Neural progenitor cell (in vitro differentiated cells): ENCODE results near the gene GANAB. TPM values are rescaled to one million over a fixed set of nuclear protein-coding genes. Genes with fewer than 3 reads are reported as not detected.
"Not testable (repeated sequence)": the region's sequence is repeated elsewhere in the genome, so short reads cannot be mapped to it uniquely, and the experiment has no call there.

Source experiments
- DNase-seq: peaks from one replicate; pipeline ENCODE4 v3.0.0-alpha.2; 2016; ENCODE audit warnings: low spot score
- H2AFZ ChIP-seq: fragments of 200-600 bp; sonication (generic); replicated peaks from 2 replicates; pipeline ENCODE4 v1.6.1; 2016; ENCODE audit warnings: antibody characterized with exemption
- H3F3A ChIP-seq: fragments of 200-600 bp; sonication (generic); 2 replicates; pipeline ENCODE4 v1.6.1; 2016; ENCODE audit warnings: antibody characterized with exemption, low read depth
- H3K27ac ChIP-seq: fragments of 200-600 bp; sonication (generic); 2 replicates; pipeline ENCODE4 v1.5.1; 2016; ENCODE audit warnings: mild to moderate bottlenecking
- H3K27me3 ChIP-seq: fragments of 200-600 bp; sonication (generic); 2 replicates; pipeline ENCODE4 v1.6.1; 2016; ENCODE audit warnings: mild to moderate bottlenecking, moderate library complexity
- H3K36me3 ChIP-seq: fragments of 200-600 bp; sonication (generic); 2 replicates; pipeline ENCODE4 v1.5.1; 2016
- H3K4me1 ChIP-seq: fragments of 200-600 bp; sonication (generic); 2 replicates; pipeline ENCODE4 v1.6.1; 2016; ENCODE audit warnings: mixed run types
- H3K4me2 ChIP-seq: fragments of 200-600 bp; sonication (generic); 2 replicates; pipeline ENCODE4 v1.6.1; 2016
- H3K4me3 ChIP-seq: fragments of 200-600 bp; sonication (generic); 2 replicates; pipeline ENCODE4 v1.5.1; 2016
- H3K79me2 ChIP-seq: fragments of 200-600 bp; sonication (generic); 2 replicates; pipeline ENCODE4 v1.6.1; 2016; ENCODE audit warnings: low read depth
- H3K9ac ChIP-seq: fragments of 200-600 bp; sonication (generic); 2 replicates; pipeline ENCODE4 v1.6.1; 2016
- H3K9me3 ChIP-seq: fragments of 200-600 bp; sonication (generic); 2 replicates; pipeline ENCODE4 v1.5.1; 2016; ENCODE audit warnings: low read depth
- H4K20me1 ChIP-seq: fragments of 200-600 bp; sonication (generic); 2 replicates; pipeline ENCODE4 v1.6.1; 2016; ENCODE audit warnings: low read depth
- H3K27ac Mint-ChIP-seq: 3 replicates; pipeline ENCODE4 v1.8.0; 2021; ENCODE audit warnings: mixed read lengths
- H3K27me3 Mint-ChIP-seq: 2 replicates; pipeline ENCODE4 v1.8.0; 2022; ENCODE audit warnings: low read depth, mild to moderate bottlenecking, inconsistent platforms, moderate library complexity, mixed read lengths; ENCODE audit not compliant: insufficient read depth
- H3K36me3 Mint-ChIP-seq: 3 replicates; pipeline ENCODE4 v1.8.0; 2021; ENCODE audit warnings: mixed read lengths
- H3K4me1 Mint-ChIP-seq: 3 replicates; pipeline ENCODE4 v1.8.0; 2021; ENCODE audit warnings: mixed read lengths
- H3K4me3 Mint-ChIP-seq: 3 replicates; pipeline ENCODE4 v1.8.0; 2021; ENCODE audit warnings: mild to moderate bottlenecking, moderate library complexity, mixed read lengths
- H3K9me3 Mint-ChIP-seq: 3 replicates; pipeline ENCODE4 v1.8.0; 2020; ENCODE audit warnings: mixed read lengths
- EZH2 ChIP-seq: fragments of 200-600 bp; sonication (generic); IDR thresholded peaks from 2 replicates; pipeline ENCODE4 v1.6.1; 2017; ENCODE audit warnings: antibody characterized with exemption, mild to moderate bottlenecking, moderate library complexity
- EZH2phosphoT487 ChIP-seq: fragments of 200-600 bp; sonication (generic); IDR thresholded peaks from 2 replicates; pipeline ENCODE4 v1.6.1; 2017; ENCODE audit warnings: antibody characterized with exemption
- total RNA-seq: library from RNA; depleted of rRNA; stranded (reverse); fragments of >200 nt; gene quantifications from 2 replicates; pipeline ENCODE4 v1.2.3, GENCODE V29; 2015; ENCODE audit warnings: low replicate concordance
- TF ChIP-seq, protein P1 (sequence below): fragments of 200-600 bp; sonication (generic); IDR thresholded peaks from 2 replicates; pipeline ENCODE4 v1.5.1; 2017; ENCODE audit warnings: antibody characterized with exemption, mild to moderate bottlenecking

Gene GANAB
- total RNA-seq, 1 donor from 2014 or later: 202 TPM

- H3K4me3 Mint-ChIP-seq: peak overlapping the region; percentile 92
- H3K4me1 ChIP-seq: peaks cover 6% of the 10 kb centered on the region
- peaks cover 20% of the 10 kb centered on the region for H3K79me2 ChIP-seq
- H3K4me1 Mint-ChIP-seq: peaks cover 24% of the 10 kb centered on the region
- H2AFZ ChIP-seq: no peak overlapping the region
- H3K36me3 Mint-ChIP-seq: peaks cover 12% of the 10 kb centered on the region
- no peak overlapping the region for H3K27ac ChIP-seq
- H3F3A ChIP-seq: peaks cover 45% of the 10 kb centered on the region
- no peaks in the 10 kb centered on the region for H3K9me3 Mint-ChIP-seq
- no peak for DNase-seq
- H4K20me1 ChIP-seq: peaks cover 5% of the 10 kb centered on the region
- H3K4me3 ChIP-seq: no peak overlapping the region
- H3K36me3 ChIP-seq: no peaks in the 10 kb centered on the region
- H3K9ac ChIP-seq: no peak overlapping the region
- no peak overlapping the region for H3K27ac Mint-ChIP-seq
- H3K27me3 Mint-ChIP-seq: no peaks in the 10 kb centered on the region
- H3K4me2 ChIP-seq: no peak overlapping the region
- TF ChIP-seq EZH2 (no peak), EZH2phosphoT487 (no peak)
- TF ChIP-seq, protein P1, sequence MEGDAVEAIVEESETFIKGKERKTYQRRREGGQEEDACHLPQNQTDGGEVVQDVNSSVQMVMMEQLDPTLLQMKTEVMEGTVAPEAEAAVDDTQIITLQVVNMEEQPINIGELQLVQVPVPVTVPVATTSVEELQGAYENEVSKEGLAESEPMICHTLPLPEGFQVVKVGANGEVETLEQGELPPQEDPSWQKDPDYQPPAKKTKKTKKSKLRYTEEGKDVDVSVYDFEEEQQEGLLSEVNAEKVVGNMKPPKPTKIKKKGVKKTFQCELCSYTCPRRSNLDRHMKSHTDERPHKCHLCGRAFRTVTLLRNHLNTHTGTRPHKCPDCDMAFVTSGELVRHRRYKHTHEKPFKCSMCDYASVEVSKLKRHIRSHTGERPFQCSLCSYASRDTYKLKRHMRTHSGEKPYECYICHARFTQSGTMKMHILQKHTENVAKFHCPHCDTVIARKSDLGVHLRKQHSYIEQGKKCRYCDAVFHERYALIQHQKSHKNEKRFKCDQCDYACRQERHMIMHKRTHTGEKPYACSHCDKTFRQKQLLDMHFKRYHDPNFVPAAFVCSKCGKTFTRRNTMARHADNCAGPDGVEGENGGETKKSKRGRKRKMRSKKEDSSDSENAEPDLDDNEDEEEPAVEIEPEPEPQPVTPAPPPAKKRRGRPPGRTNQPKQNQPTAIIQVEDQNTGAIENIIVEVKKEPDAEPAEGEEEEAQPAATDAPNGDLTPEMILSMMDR: peak; percentile 42
- no peaks in the 10 kb centered on the region for H3K27me3 ChIP-seq
- H3K9me3 ChIP-seq: no peaks in the 10 kb centered on the region
Measured at GRCh38 chr11:62588966-62589637, 57.3 kb downstream of the GANAB start.

DNA sequence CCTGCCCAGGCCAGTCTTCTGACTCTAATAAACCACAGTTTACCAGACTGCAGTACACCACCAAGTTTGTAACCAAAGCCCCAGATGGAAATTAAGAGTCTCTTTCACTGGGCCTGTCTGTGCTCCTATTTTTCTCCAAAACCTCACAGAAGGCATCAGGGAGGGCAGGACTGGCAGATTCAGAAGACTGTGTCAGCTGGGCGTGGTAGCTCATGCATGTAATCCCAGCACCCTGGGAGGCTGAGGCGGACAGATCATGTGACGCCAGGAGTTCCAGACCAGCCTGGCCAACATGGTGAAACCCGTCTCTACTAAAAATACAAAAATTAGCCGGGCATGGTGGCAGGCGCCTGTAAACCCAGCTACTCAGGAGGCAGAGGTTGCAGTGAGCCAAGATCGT is 61.1 kb downstream of the GANAB start:
- H3K27me3 ChIP-seq, H2AFZ ChIP-seq, H3K4me1 ChIP-seq, H4K20me1 ChIP-seq, H3K9ac ChIP-seq, H3K4me2 ChIP-seq, H3K9me3 ChIP-seq, H3K27ac ChIP-seq, H3K4me3 ChIP-seq, H3K4me1 Mint-ChIP-seq, H3K27me3 Mint-ChIP-seq, DNase-seq, H3K36me3 ChIP-seq, H3K27ac Mint-ChIP-seq, H3K4me3 Mint-ChIP-seq, H3K9me3 Mint-ChIP-seq: not testable (repeated sequence)
- Histone ChIP-seq H3K79me2 (peaks cover 24% of the 10 kb centered on the region), H3F3A (peaks cover 15% of the 10 kb centered on the region)
- H3K36me3 Mint-ChIP-seq: peaks cover 19% of the 10 kb centered on the region

DNA sequence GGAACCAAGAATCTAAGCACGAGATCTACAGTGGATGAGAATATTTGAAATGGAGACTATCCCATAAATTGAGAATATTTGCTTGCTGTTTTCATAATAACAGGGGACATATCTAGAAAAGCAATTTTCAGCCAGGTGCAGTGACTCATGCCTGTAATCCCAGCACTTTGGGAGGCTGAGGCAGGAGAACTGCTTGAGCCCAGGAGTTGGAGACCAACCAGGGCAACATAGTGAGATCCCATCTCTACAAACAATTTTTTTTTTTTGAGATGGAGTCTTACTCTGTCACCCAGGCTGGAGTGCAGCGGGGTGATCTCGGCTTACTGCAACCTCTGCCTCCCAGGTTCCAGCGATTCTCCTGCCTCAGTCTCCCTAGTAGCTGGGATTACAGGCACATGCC is 64.7 kb downstream of the GANAB start:
- H3K27me3 Mint-ChIP-seq, H3K4me3 ChIP-seq, H3K27ac Mint-ChIP-seq, H3K9me3 Mint-ChIP-seq, H3K36me3 ChIP-seq, H3K4me2 ChIP-seq, H3K27ac ChIP-seq, H3K4me1 ChIP-seq, H4K20me1 ChIP-seq, DNase-seq, H3F3A ChIP-seq, H2AFZ ChIP-seq, H3K27me3 ChIP-seq, H3K4me3 Mint-ChIP-seq, H3K9me3 ChIP-seq, H3K9ac ChIP-seq, H3K4me1 Mint-ChIP-seq: not testable (repeated sequence)
- H3K79me2 ChIP-seq: peaks cover 17% of the 10 kb centered on the region
- H3K36me3 Mint-ChIP-seq: peaks cover 19% of the 10 kb centered on the region

GRCh38 chr11:62580959-62581715 is 65.3 kb downstream of the GANAB start:
- Mint-ChIP-seq H3K27me3 (no peaks in the 10 kb centered on the region), H3K27ac (no peak overlapping the region), H3K4me3 (no peak overlapping the region), H3K36me3 (peaks cover 17% of the 10 kb centered on the region), H3K9me3 (no peaks in the 10 kb centered on the region), H3K4me1 (no peaks in the 10 kb centered on the region)
- no peak for DNase-seq
- no peaks in the 10 kb centered on the region for H4K20me1 ChIP-seq
- H3K36me3 ChIP-seq: no peaks in the 10 kb centered on the region
- H3K9me3 ChIP-seq: no peaks in the 10 kb centered on the region
- H3K4me1 ChIP-seq: no peaks in the 10 kb centered on the region
- no peaks in the 10 kb centered on the region for H3F3A ChIP-seq
- no peaks in the 10 kb centered on the region for H3K27me3 ChIP-seq
- H3K27ac ChIP-seq: no peak overlapping the region
- H3K4me2 ChIP-seq: no peak overlapping the region
- H3K4me3 ChIP-seq: no peak overlapping the region
- H3K79me2 ChIP-seq: peaks cover 14% of the 10 kb centered on the region
- H2AFZ ChIP-seq: no peak overlapping the region
- TF ChIP-seq EZH2 (no peak), EZH2phosphoT487 (no peak)
- TF ChIP-seq, protein P1: no peak
- H3K9ac ChIP-seq: no peak overlapping the region
